Activated CD8-positive, alpha-beta memory T cell treated with anti-CD3 and anti-CD28 coated beads for 48 hours (primary cell): ENCODE results near the gene ZNF70.

Experiments used
- DNase-seq, 3 experiments: peaks; one replicate each; pipeline ENCODE4 v3.0.0-alpha.2; 2020; ENCODE audit warnings: low read depth in 2 of 3, low spot score in 2 of 3

ZNF70 gene

DNA sequence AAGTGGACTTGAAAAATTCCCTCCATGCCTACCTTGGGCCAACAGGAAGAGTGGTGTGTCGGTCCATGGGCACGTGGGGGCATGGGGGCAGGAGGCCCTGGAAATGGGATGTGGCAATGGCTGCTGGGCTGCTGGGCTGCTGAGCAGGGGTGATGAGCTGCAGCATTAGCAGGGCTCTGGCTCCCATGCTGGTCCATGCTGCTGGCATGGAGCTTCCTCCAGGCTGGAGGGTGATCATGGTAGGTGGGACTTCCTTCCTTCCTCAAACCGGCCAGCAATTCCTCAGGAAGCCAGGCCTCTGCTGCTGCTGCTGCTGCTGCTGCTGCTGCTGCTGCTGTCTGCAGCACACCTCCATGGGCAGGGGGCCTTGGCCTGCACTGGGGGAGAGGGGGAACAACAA, 55.8 kb downstream of the ZNF70 start:
- no peak for DNase-seq

DNA sequence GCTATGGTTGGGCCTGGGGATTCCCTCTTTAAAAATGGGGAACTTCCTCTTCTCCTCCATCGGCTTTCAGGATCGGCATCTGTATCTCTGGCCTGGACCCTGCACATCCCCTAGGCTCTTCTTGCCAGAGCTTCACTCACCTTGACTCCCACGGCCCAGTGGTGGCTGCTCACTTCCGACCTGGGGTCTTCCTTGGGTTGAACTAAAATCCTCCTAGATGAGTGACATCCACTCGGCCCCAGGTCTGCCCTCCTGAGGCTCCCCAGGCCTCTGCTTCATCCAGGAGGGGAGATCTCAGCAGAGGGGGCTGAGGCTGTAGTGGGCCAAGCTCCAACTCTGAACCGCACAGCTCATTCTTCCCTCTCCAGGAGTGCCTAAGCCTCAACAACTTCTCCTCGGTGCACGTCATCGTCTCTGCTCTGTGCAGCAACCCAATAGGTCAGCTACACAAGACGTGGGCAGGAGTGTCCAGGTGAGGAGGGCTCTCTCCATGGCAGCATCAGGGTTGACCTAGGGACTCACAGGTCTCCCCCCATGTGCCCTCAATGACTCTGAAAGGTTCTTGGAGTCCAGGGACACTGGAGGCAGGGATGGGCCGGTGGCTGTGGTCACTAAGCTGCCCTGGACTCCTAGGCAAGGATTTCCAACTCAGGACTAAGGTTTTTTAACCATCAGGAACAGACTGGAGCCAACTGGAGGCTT, 56.8 kb downstream of the ZNF70 start:
- DNase-seq, result no peak

DNA sequence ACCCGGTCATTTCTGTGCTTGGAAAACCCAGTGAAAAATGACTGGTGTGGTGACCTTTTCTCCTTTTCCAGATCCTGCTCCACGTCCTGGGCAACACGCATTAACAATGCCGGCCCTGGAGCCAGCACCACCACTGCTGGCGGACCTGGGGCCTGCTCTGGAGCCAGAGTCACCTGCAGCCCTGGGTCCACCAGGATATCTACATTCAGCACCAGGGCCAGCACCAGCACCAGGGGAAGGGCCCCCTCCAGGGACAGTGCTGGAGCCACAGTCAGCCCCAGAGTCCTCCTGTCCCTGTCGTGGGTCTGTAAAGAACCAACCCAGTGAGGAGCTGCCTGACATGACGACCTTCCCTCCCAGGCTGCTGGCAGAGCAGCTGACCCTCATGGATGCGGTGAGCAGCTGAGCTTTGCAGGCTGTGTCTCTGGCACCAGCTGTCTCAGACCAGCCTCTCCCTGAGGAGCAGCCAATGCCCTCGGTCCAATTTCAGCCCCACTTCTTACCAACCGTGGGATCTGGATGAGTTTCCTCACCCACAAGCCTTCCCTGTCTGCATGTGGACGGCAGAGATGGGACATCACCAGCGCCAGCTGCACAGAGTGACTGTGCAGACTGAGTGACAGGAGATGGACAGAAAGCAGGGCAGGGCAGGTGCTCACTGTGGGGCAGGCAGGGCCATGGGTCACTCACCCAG, 58.2 kb downstream of the ZNF70 start:
- DNase-seq, result no peak

DNA sequence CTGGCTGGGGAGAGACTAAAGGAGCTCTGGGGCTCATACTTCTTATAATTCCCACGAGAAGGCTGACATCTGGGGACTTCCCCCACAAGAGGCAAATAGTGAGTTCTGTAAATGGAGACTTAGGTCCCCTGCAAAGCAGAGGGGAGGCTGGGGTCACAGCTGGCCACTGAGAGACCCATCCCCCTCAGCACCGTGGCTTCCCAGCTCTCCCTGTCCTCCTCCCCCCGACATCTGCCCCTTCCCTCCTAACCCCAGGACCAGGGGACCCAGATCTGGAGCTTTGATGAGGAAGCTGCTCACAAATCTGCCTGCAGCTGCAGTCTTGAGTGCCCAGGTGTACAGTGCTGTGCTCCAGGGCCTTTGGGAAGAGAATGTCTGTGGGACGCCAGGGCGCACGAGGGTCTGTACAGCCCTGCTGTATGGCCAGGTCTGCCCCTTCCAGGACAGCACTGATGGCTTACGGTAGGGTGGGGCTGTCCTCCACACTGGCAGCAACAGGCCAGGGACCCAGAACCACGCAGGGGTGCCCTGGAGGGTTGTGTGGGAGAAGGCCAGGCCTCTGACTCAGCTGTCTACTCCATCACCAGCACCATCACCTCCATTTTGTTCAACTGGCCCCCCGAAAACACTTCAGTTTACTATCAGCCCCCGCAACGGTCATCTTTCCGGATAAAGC, 59.0 kb downstream of the ZNF70 start:
- DNase-seq, result no peak

DNA sequence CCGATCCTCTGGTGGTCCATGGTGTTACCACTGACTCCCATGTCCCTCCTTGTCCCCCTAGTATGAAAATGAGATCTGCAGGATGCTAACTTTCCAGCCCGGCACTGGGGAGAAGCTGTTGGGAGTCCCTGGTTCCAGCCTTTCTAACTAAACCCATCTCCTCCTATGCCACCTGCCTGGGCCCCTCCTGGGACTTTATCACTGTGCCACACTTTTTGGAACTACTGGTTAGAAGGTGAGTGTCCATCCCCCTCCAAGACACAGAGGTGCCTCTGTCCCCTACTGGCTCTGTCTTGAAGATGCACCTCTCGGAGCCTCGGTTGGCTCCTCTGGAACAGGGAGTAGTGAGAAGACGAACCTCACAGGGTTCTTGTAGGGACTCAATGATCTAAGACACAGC, 60.2 kb downstream of the ZNF70 start, which contains the start of gene RGL4:
Gene RGL4, plus strand, starts transcription at position 301 of the 400 bp plus-strand sequence. CDS start 1,018 bp downstream, outside the sequence.
- DNase-seq, result no peak

DNA sequence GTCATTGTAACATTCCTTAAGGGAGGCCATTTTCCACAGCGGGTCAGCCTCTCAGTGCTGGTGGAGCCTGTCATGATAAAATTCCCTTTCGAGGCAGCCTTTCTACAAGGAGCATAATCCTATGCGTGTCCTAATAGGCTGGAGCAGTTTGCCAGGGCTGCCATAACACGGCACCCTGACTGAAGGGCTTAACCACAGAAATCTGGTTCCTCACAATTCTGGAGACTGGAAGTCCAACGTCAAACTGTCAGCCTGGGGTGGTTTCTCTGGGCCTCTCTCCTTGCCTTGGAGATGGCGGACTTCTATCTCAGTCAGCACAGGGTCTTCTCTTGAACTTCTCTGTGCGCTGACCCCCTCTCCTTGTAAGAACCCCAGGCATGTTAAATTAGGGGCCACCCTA, 61.5 kb downstream of the ZNF70 start:
- DNase-seq, result no peak
